ENCODE measurements around the gene EVL.

DNA sequence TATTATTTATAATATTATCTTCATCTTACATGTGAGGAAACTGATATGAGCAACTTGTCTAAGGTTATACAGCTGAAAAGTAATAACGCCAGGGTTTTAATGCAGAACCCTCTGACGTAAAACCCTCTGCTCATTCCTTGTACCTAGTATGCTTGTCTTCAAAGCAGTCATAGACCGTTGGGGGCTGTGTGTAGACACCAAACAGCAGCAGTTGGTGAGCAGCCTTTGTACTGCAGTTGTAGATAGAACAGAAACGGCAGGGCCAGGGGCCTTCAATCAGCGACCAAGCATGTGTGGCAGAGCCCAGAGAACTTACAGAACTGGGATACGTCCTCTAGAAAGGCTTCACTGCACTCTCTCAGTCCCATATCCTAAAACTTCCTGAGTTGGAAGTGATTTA is 28.1 kb downstream of the EVL start:
- no peak for TF ChIP-seq OSR1 (CRISPR knock-in tag; IDR thresholded peaks at IDR 0.05)
- TF ChIP-seq, protein P1, sequence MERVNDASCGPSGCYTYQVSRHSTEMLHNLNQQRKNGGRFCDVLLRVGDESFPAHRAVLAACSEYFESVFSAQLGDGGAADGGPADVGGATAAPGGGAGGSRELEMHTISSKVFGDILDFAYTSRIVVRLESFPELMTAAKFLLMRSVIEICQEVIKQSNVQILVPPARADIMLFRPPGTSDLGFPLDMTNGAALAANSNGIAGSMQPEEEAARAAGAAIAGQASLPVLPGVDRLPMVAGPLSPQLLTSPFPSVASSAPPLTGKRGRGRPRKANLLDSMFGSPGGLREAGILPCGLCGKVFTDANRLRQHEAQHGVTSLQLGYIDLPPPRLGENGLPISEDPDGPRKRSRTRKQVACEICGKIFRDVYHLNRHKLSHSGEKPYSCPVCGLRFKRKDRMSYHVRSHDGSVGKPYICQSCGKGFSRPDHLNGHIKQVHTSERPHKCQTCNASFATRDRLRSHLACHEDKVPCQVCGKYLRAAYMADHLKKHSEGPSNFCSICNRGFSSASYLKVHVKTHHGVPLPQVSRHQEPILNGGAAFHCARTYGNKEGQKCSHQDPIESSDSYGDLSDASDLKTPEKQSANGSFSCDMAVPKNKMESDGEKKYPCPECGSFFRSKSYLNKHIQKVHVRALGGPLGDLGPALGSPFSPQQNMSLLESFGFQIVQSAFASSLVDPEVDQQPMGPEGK (CRISPR knock-in tag; IDR thresholded peaks at IDR 0.05; ENCODE audit: borderline replicate concordance) = no peak
- TF ChIP-seq ZNF8 (CRISPR knock-in tag; IDR thresholded peaks at IDR 0.05) = no peak
- no peak for TF ChIP-seq SNAI2 (CRISPR knock-in tag; IDR thresholded peaks at IDR 0.05)
- no peak for TF ChIP-seq ZNF565 (CRISPR knock-in tag; conservative IDR thresholded peaks at IDR 0.05; ENCODE audit: low read depth)
- no peak for TF ChIP-seq ISL1 (CRISPR knock-in tag; IDR thresholded peaks at IDR 0.05)
- TF ChIP-seq TCF4 (CRISPR knock-in tag; IDR thresholded peaks at IDR 0.05; ENCODE audit: borderline replicate concordance) = no peak
- TF ChIP-seq, protein P2, sequence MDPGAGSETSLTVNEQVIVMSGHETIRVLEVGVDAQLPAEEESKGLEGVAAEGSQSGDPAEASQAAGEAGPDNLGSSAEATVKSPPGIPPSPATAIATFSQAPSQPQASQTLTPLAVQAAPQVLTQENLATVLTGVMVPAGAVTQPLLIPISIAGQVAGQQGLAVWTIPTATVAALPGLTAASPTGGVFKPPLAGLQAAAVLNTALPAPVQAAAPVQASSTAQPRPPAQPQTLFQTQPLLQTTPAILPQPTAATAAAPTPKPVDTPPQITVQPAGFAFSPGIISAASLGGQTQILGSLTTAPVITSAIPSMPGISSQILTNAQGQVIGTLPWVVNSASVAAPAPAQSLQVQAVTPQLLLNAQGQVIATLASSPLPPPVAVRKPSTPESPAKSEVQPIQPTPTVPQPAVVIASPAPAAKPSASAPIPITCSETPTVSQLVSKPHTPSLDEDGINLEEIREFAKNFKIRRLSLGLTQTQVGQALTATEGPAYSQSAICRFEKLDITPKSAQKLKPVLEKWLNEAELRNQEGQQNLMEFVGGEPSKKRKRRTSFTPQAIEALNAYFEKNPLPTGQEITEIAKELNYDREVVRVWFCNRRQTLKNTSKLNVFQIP (CRISPR knock-in tag; IDR thresholded peaks at IDR 0.05; ENCODE audit: borderline replicate concordance, low read depth) = no peak
- TF ChIP-seq CSDC2 (CRISPR knock-in tag; IDR thresholded peaks at IDR 0.05) = no peak
- TF ChIP-seq ESRRG (CRISPR knock-in tag; IDR thresholded peaks at IDR 0.05) = no peak
- TF ChIP-seq GLIS3 (CRISPR knock-in tag; IDR thresholded peaks at IDR 0.05) = no peak
- TF ChIP-seq, protein P3, sequence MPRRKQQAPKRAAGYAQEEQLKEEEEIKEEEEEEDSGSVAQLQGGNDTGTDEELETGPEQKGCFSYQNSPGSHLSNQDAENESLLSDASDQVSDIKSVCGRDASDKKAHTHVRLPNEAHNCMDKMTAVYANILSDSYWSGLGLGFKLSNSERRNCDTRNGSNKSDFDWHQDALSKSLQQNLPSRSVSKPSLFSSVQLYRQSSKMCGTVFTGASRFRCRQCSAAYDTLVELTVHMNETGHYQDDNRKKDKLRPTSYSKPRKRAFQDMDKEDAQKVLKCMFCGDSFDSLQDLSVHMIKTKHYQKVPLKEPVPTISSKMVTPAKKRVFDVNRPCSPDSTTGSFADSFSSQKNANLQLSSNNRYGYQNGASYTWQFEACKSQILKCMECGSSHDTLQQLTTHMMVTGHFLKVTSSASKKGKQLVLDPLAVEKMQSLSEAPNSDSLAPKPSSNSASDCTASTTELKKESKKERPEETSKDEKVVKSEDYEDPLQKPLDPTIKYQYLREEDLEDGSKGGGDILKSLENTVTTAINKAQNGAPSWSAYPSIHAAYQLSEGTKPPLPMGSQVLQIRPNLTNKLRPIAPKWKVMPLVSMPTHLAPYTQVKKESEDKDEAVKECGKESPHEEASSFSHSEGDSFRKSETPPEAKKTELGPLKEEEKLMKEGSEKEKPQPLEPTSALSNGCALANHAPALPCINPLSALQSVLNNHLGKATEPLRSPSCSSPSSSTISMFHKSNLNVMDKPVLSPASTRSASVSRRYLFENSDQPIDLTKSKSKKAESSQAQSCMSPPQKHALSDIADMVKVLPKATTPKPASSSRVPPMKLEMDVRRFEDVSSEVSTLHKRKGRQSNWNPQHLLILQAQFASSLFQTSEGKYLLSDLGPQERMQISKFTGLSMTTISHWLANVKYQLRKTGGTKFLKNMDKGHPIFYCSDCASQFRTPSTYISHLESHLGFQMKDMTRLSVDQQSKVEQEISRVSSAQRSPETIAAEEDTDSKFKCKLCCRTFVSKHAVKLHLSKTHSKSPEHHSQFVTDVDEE (CRISPR knock-in tag; IDR thresholded peaks at IDR 0.05) = no peak
- no peak for TF ChIP-seq ZFP30 (CRISPR knock-in tag; IDR thresholded peaks at IDR 0.05)
- TF ChIP-seq ZNF70 (CRISPR knock-in tag; IDR thresholded peaks at IDR 0.05) = no peak

All from SK-N-SH treated with all-trans-retinoic acid at 6 μM for 48 hours (cell line).